Endothelial cell of umbilical vein (primary cell): ENCODE measurements around the gene ACAA2. TPM values are rescaled to one million over a fixed set of nuclear protein-coding genes. Genes with fewer than 3 reads are reported as not detected.

Experiments
- BruUV-seq: library from RNA; stranded (reverse); fragments of 400-500 nt; replicated peaks from 2 replicates; lab custom pipeline; 2021; lab: Mats Ljungman, UMichigan
- CTCF ChIA-PET: fragments of 300-600, 350-600 bp; sonication (Branson Sonifier 250); formaldehyde crosslinking; loops from one replicate; lab custom pipeline; 2021; ENCODE audit warnings: antibody characterized with exemption, inconsistent platforms; lab: Charles Lee
- POLR2A ChIA-PET: fragments of 300-600, 350-600 bp; sonication (Branson Sonifier 250); formaldehyde crosslinking; loops from one replicate; lab custom pipeline; 2021; ENCODE audit warnings: antibody characterized with exemption, inconsistent platforms; lab: Charles Lee
- DNase-seq: peaks from one replicate; pipeline ENCODE4 v3.0.0-alpha.2; 2011; ENCODE audit warnings: low read depth, low spot score
- FAIRE-seq: peaks from 2 replicates; lab custom pipeline; 2011; peaks lifted over from hg19 to GRCh38; lab: Jason Lieb, UNC
- H2AFZ ChIP-seq: 2 replicates; pipeline ENCODE4 v1.6.0; 2012; ENCODE audit warnings: low read depth, low read length, control low read depth, inconsistent platforms
- H3K27ac ChIP-seq: 2 replicates; pipeline ENCODE4 v1.5.1; 2011; ENCODE audit warnings: low read depth, mild to moderate bottlenecking, control low read depth, low read length, moderate library complexity; ENCODE audit not compliant: insufficient read depth
- H3K27me3 ChIP-seq, 2 experiments: 2 replicates each; pipeline versions ENCODE4 v1.6.0 to v1.6.1; 2011; ENCODE audit warnings: low read length in 2 of 2, mixed read lengths in 1 of 2; ENCODE audit not compliant: control insufficient read depth in 2 of 2, insufficient read depth in 2 of 2
- H3K36me3 ChIP-seq, 2 experiments: 2 replicates in 1 of 2; 3 replicates in 1 of 2; pipeline ENCODE4 v1.5.1; 2011; ENCODE audit warnings: low read length in 2 of 2, mild to moderate bottlenecking in 1 of 2, moderate library complexity in 1 of 2; ENCODE audit not compliant: control insufficient read depth in 2 of 2, insufficient read depth in 2 of 2; ENCODE audit errors: extremely low read depth in 1 of 2
- H3K4me1 ChIP-seq: 3 replicates; pipeline ENCODE4 v1.5.1; 2011; ENCODE audit warnings: mild to moderate bottlenecking, low read length; ENCODE audit not compliant: control insufficient read depth, insufficient read depth; ENCODE audit errors: extremely low read depth
- H3K4me2 ChIP-seq: 2 replicates; pipeline ENCODE4 v1.6.1; 2011; ENCODE audit warnings: low read length, control low read depth, mixed read lengths; ENCODE audit not compliant: insufficient read depth
- H3K4me3 ChIP-seq, 3 experiments: fragments of 200-600 bp in 1 of 3; sonication (generic), shearing (Covaris generic) in 1 of 3; replicated peaks in 1 of 3; 2 replicates each; pipeline ENCODE4 v1.5.1; 2011 to 2016; ENCODE audit warnings: control low read depth in 3 of 3, low read length in 3 of 3, mild to moderate bottlenecking in 2 of 3, inconsistent platforms in 1 of 3, low read depth in 1 of 3, moderate library complexity in 1 of 3; ENCODE audit not compliant: insufficient read depth in 1 of 3
- H3K79me2 ChIP-seq: 2 replicates; pipeline ENCODE4 v1.6.0; 2012; ENCODE audit warnings: low read length, inconsistent platforms; ENCODE audit not compliant: control insufficient read depth, insufficient read depth
- H3K9ac ChIP-seq: replicated peaks from 2 replicates; pipeline ENCODE3; 2011; ENCODE audit warnings: low read length, control low read depth; ENCODE audit not compliant: insufficient read depth; ENCODE audit errors: extremely low read depth
- H3K9me1 ChIP-seq: replicated peaks from 3 replicates; pipeline ENCODE4 v1.6.0; 2011; ENCODE audit warnings: mild to moderate bottlenecking, low read length; ENCODE audit not compliant: control insufficient read depth, insufficient read depth; ENCODE audit errors: extremely low read depth
- H3K9me3 ChIP-seq: replicated peaks from 2 replicates; pipeline ENCODE4 v1.5.1; 2012; ENCODE audit warnings: low read length, inconsistent platforms; ENCODE audit not compliant: control insufficient read depth, insufficient read depth
- H4K20me1 ChIP-seq: replicated peaks from 2 replicates; pipeline ENCODE3; 2011; ENCODE audit warnings: mild to moderate bottlenecking, low read length; ENCODE audit not compliant: control insufficient read depth, insufficient read depth; ENCODE audit errors: extremely low read depth
- EZH2 ChIP-seq: IDR thresholded peaks from 2 replicates; pipeline ENCODE4 v1.6.1; 2012; ENCODE audit warnings: borderline replicate concordance, low read depth, mild to moderate bottlenecking, moderate library complexity, low read length, inconsistent platforms; ENCODE audit not compliant: severe bottlenecking
- FOS ChIP-seq: IDR thresholded peaks from 2 replicates; pipeline ENCODE4 v1.6.1; 2011; ENCODE audit warnings: mild to moderate bottlenecking, low read length, moderate library complexity, borderline replicate concordance; ENCODE audit not compliant: insufficient read depth
- GATA2 ChIP-seq: IDR thresholded peaks from 2 replicates; pipeline ENCODE4 v1.7.0; 2011; ENCODE audit warnings: low read depth, mild to moderate bottlenecking, moderate library complexity, mixed read lengths, low read length; ENCODE audit not compliant: insufficient read length, insufficient read depth
- JUN ChIP-seq: IDR thresholded peaks from 2 replicates; pipeline ENCODE4 v1.6.1; 2011; ENCODE audit warnings: borderline replicate concordance, low read depth; ENCODE audit not compliant: insufficient read length, insufficient read depth
- MYC ChIP-seq: IDR thresholded peaks from one replicate; pipeline ENCODE4 v1.6.1; 2011; ENCODE audit warnings: mild to moderate bottlenecking, low read depth, low read length
- POLR2A ChIP-seq: IDR thresholded peaks from 2 replicates; pipeline ENCODE4 v1.6.1; 2012; ENCODE audit warnings: low read depth, mild to moderate bottlenecking, control low read depth, low read length
- POLR2AphosphoS5 ChIP-seq: IDR thresholded peaks from 2 replicates; pipeline ENCODE4 v1.6.1; 2012; ENCODE audit warnings: low read depth, mild to moderate bottlenecking, control low read depth, low read length, moderate library complexity; ENCODE audit not compliant: insufficient read depth
- dilution Hi-C: fragments of 300-500 bp; cut with MboI; formaldehyde crosslinking; loops from one replicate; pipeline ENCODE4 v1.15.0; 2019; ENCODE audit warnings: low sequenced_read_pairs; ENCODE audit not compliant: extremely low pct_ligation_motif_present
- intact Hi-C: fragments of 100-400 bp; cut with micrococcal nuclease; formaldehyde crosslinking; loops from one replicate; pipeline ENCODE4 v1.10.0; 2022
- polyA plus RNA-seq, 4 experiments: library from polyadenylated mRNA; depleted of rRNA in 3 of 4; stranded (reverse) in 3 of 4; unstranded in 1 of 4; fragments of >200 nt; gene quantifications; 2 replicates each; pipeline versions ENCODE4 v1.2.1 to v1.2.3, GENCODE V29; 2011 to 2012; ENCODE audit warnings: missing spikeins in 1 of 4
- total RNA-seq: library from RNA; stranded (reverse); gene quantifications from 2 replicates; pipeline ENCODE4 v1.2.3, GENCODE V29; 2021
- TF ChIP-seq, protein P1 (sequence below): IDR thresholded peaks from 2 replicates; pipeline ENCODE4 v1.6.1; 2011; ENCODE audit not compliant: insufficient read depth, insufficient read length
- TF ChIP-seq, protein P2 (sequence below), 2 donors: IDR thresholded peaks; 1 replicate in 1 of 2; 2 replicates in 1 of 2; pipeline ENCODE4 v1.5.1; 2011; ENCODE audit warnings: low read length in 2 of 2, mild to moderate bottlenecking in 2 of 2, moderate library complexity in 2 of 2, control low read depth in 1 of 2, inconsistent platforms in 1 of 2, low read depth in 1 of 2; ENCODE audit not compliant: insufficient read depth in 1 of 2; ENCODE audit errors: extremely low read depth in 1 of 2

Gene ACAA2
- total and polyA plus RNA-seq, 2 donors (not counting 3 experiments of a cell fraction or from before 2014, with no cell fraction given), result 18.6 to 44.9 TPM

DNA sequence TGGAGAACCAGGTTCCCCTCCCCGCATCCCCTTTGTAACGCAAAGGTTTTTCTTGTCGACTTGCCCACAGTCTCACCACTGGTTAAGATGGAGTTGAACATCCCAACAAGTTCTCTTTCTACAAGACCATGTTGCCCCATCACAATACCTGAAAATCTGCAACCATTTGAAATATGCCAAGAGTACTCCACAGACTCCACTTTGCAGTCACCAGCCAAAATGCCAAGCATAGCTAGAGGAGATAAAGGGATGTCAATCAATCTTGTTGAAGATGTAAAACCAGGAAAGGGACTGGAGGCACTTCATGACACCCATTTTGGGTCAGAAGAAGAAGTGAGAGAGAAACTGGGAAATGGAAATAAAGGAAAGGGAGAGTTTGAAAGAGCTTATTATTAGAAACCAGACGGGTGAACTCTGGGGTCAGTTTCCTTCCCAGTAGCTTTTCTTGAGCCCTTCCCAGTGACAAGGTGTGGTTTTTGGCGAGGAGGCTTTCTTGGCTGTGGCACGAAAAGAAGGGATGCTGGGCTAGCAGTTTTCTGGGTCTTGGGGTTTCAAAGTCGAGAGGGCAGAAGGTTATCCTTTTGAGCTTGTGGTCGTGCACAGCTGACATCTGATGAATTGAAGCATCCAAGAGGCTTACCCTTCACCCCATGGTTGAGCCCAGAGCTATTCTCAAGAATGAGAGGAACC lies 79.3 kb downstream of the ACAA2 start:
- H3K9me3 ChIP-seq, result no peaks in the 10 kb centered on the region
- no peak overlapping the region for H2AFZ ChIP-seq
- no peak overlapping the region for H3K9ac ChIP-seq
- CTCF ChIA-PET, result interaction anchor here (0.8 to 2.2 kb wide), 4 partner anchors 11 to 224 kb away, joined by 3 to 7 read pairs (median 4); no protein-coding TSS in a partner anchor
- POLR2A ChIA-PET, result no interaction called here
- no peaks in the 10 kb centered on the region for H3K9me1 ChIP-seq
- dilution Hi-C loops (no loop called here), intact Hi-C loops (no loop called here)
- no peak for TF ChIP-seq JUN
- no peak for TF ChIP-seq GATA2
- no peak for TF ChIP-seq FOS
- TF ChIP-seq, protein P1, sequence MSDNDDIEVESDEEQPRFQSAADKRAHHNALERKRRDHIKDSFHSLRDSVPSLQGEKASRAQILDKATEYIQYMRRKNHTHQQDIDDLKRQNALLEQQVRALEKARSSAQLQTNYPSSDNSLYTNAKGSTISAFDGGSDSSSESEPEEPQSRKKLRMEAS, result no peak
- TF ChIP-seq EZH2, result no peak
- no peak for TF ChIP-seq MYC
- TF ChIP-seq, protein P2, sequence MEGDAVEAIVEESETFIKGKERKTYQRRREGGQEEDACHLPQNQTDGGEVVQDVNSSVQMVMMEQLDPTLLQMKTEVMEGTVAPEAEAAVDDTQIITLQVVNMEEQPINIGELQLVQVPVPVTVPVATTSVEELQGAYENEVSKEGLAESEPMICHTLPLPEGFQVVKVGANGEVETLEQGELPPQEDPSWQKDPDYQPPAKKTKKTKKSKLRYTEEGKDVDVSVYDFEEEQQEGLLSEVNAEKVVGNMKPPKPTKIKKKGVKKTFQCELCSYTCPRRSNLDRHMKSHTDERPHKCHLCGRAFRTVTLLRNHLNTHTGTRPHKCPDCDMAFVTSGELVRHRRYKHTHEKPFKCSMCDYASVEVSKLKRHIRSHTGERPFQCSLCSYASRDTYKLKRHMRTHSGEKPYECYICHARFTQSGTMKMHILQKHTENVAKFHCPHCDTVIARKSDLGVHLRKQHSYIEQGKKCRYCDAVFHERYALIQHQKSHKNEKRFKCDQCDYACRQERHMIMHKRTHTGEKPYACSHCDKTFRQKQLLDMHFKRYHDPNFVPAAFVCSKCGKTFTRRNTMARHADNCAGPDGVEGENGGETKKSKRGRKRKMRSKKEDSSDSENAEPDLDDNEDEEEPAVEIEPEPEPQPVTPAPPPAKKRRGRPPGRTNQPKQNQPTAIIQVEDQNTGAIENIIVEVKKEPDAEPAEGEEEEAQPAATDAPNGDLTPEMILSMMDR (IDR thresholded peaks at IDR 0.05; ENCODE audit: extremely low read depth in 1 of 2, insufficient read depth in 1 of 2, low read depth in 1 of 2, low read length in 2 of 2), result no peak
- TF ChIP-seq POLR2A, result no peak
- no peak for TF ChIP-seq POLR2AphosphoS5
- no TSS peak for BruUV-seq
- DNase-seq, result no peak
- peaks cover 5 to 9% of the 10 kb centered on the region in 2 experiments for H3K27me3 ChIP-seq
- no peaks in the 10 kb centered on the region for H3K4me1 ChIP-seq
- H3K4me2 ChIP-seq, result no peak overlapping the region
- no peaks in the 10 kb centered on the region for H3K79me2 ChIP-seq
- no peaks in the 10 kb centered on the region for H4K20me1 ChIP-seq
- no peak for FAIRE-seq
- H3K27ac ChIP-seq, result no peak overlapping the region
- H3K4me3 ChIP-seq, result no peak overlapping the region
- H3K36me3 ChIP-seq, result no peaks in the 10 kb centered on the region
